Activated CD4-positive, CD25-positive, alpha-beta regulatory T cell treated with anti-CD3 and anti-CD28 coated beads, Interleukin-2, amount 50 U/mL, for 24 hours (primary cell): Measurements from ENCODE around the gene ROBO2.

ENCODE experiments used
- ATAC-seq, 2 donors: fragments of 150-1000 bp; cut with Tn5 transposase; one replicate each; pipeline ENCODE4 v1.10.0; 2021; ENCODE audit warnings: mild to moderate bottlenecking in 1 of 2, moderate library complexity in 1 of 2

Gene ROBO2

GRCh38 chr3:77122652-77123051 lies 82.8 kb downstream of the ROBO2 start:
- ATAC-seq: no peak

- no peak for ATAC-seq
These were observed 86.1 kb downstream of the ROBO2 start for GRCh38 chr3:77125966-77126365.

GRCh38 chr3:77134769-77135168 lies 94.9 kb downstream of the ROBO2 start:
- ATAC-seq: no peak

GRCh38 chr3:77137559-77137958 lies 97.7 kb downstream of the ROBO2 start:
- ATAC-seq: no peak

GRCh38 chr3:77139624-77140023 lies 99.7 kb downstream of the ROBO2 start:
- no peak for ATAC-seq

GRCh38 chr3:77141423-77141822 lies 101.5 kb downstream of the ROBO2 start:
- no peak for ATAC-seq

- no peak for ATAC-seq
These were observed 102.7 kb downstream of the ROBO2 start for GRCh38 chr3:77142578-77142977.

- ATAC-seq: no peak
These were observed 106.1 kb downstream of the ROBO2 start for GRCh38 chr3:77146004-77146403.

- ATAC-seq: no peak
These were observed 108.1 kb downstream of the ROBO2 start for GRCh38 chr3:77147836-77148578.

- no peak for ATAC-seq
These were observed 109.5 kb downstream of the ROBO2 start for GRCh38 chr3:77149382-77149781.

- ATAC-seq: no peak
These were observed 110.1 kb downstream of the ROBO2 start for GRCh38 chr3:77150028-77150427.

- no peak for ATAC-seq
These were observed 110.9 kb downstream of the ROBO2 start for GRCh38 chr3:77150759-77151158.

- no peak for ATAC-seq
These were observed 119.1 kb downstream of the ROBO2 start for GRCh38 chr3:77158730-77159581.

GRCh38 chr3:77160931-77161497 lies 121.1 kb downstream of the ROBO2 start:
- ATAC-seq: no peak

GRCh38 chr3:77169823-77170222 lies 129.9 kb downstream of the ROBO2 start:
- no peak for ATAC-seq

- ATAC-seq: no peak
These were observed 131.1 kb downstream of the ROBO2 start for GRCh38 chr3:77171026-77171425.

GRCh38 chr3:77179762-77180161 lies 139.9 kb downstream of the ROBO2 start:
- ATAC-seq: no peak

- no peak for ATAC-seq
These were observed 142.4 kb downstream of the ROBO2 start for GRCh38 chr3:77182341-77182740.

- ATAC-seq: no peak
These were observed 146.4 kb downstream of the ROBO2 start for GRCh38 chr3:77186319-77186718.

- no peak for ATAC-seq
These were observed 146.8 kb downstream of the ROBO2 start for GRCh38 chr3:77186728-77187127.

- no peak for ATAC-seq
These were observed 148.3 kb downstream of the ROBO2 start for GRCh38 chr3:77188210-77188609.

GRCh38 chr3:77189258-77189657 lies 149.4 kb downstream of the ROBO2 start:
- ATAC-seq: no peak

GRCh38 chr3:77189684-77190083 lies 149.8 kb downstream of the ROBO2 start:
- ATAC-seq: no peak

GRCh38 chr3:77190374-77190773 lies 150.5 kb downstream of the ROBO2 start:
- ATAC-seq: no peak
